ENCODE results near the gene DDRGK1.
"Not testable (repeated sequence)": the region's sequence is repeated elsewhere in the genome, so short reads cannot be mapped to it uniquely, and the experiment has no call there.

Gene DDRGK1

GRCh38 chr20:3183896-3184612, 20.4 kb downstream of the DDRGK1 start:
- no peak for DNase-seq (ENCODE audit: low read depth)

- DNase-seq (ENCODE audit: low read depth), result not testable (repeated sequence)
Observed at GRCh38 chr20:3182429-3182828, 22.1 kb downstream of the DDRGK1 start.

GRCh38 chr20:3181270-3181669, 23.2 kb downstream of the DDRGK1 start:
- no peak for DNase-seq (ENCODE audit: low read depth)

- DNase-seq (ENCODE audit: low read depth), result no peak
Observed at GRCh38 chr20:3180319-3180718, 24.2 kb downstream of the DDRGK1 start.

- no peak for DNase-seq (ENCODE audit: low read depth)
Observed at GRCh38 chr20:3177746-3178485, 26.6 kb downstream of the DDRGK1 start.

- no peak for DNase-seq (ENCODE audit: low read depth)
Observed at GRCh38 chr20:3175270-3175669, 29.2 kb downstream of the DDRGK1 start.

GRCh38 chr20:3174442-3175261, 29.8 kb downstream of the DDRGK1 start:
- no peak for DNase-seq (ENCODE audit: low read depth)

- DNase-seq (ENCODE audit: low read depth), result peak; percentile 89
Observed at GRCh38 chr20:3173610-3174441, 30.7 kb downstream of the DDRGK1 start.

- peak; percentile 82 for DNase-seq (ENCODE audit: low read depth)
Observed at GRCh38 chr20:3172933-3173609, 31.4 kb downstream of the DDRGK1 start, which contains the start of gene LZTS3. Gene LZTS3 (minus strand): TSS chr20:3173549. CDS start chr20:3167163, 6,386 bp downstream.

- no peak for DNase-seq (ENCODE audit: low read depth)
Observed at GRCh38 chr20:3172126-3172932, 32.2 kb downstream of the DDRGK1 start.

GRCh38 chr20:3171391-3172125, 32.9 kb downstream of the DDRGK1 start:
- DNase-seq (ENCODE audit: low read depth), result no peak

- no peak for DNase-seq (ENCODE audit: low read depth)
Observed at GRCh38 chr20:3168829-3169590, 35.5 kb downstream of the DDRGK1 start.

GRCh38 chr20:3168079-3168828, 36.2 kb downstream of the DDRGK1 start:
- no peak for DNase-seq (ENCODE audit: low read depth)

GRCh38 chr20:3167738-3168078, 36.8 kb downstream of the DDRGK1 start:
- no peak for DNase-seq (ENCODE audit: low read depth)

GRCh38 chr20:3166913-3167342, 37.6 kb downstream of the DDRGK1 start:
- DNase-seq (ENCODE audit: low read depth), result no peak

- no peak for DNase-seq (ENCODE audit: low read depth)
Observed at GRCh38 chr20:3166338-3166912, 38.1 kb downstream of the DDRGK1 start.

- DNase-seq (ENCODE audit: low read depth), result no peak
Observed at GRCh38 chr20:3165473-3166337, 38.8 kb downstream of the DDRGK1 start.

Measured in activated T-cell treated with anti-CD3 and anti-CD28 coated beads for 1 hour (primary cell).